Fibroblast of the conjunctiva (primary cell): ENCODE results near the gene LCE1C.

ENCODE experiments used
- DNase-seq: peaks from one replicate; pipeline ENCODE4 v3.0.0-alpha.2; 2010; ENCODE audit warnings: low read depth

LCE1C gene

GRCh38 chr1:152759453-152760173 lies 46.8 kb downstream of the LCE1C start:
- DNase-seq, result no peak

- DNase-seq, result no peak
These were observed 47.8 kb downstream of the LCE1C start for GRCh38 chr1:152758636-152759035.

GRCh38 chr1:152757747-152758146 lies 48.7 kb downstream of the LCE1C start, which contains the start of gene KPRP:
Gene KPRP, plus strand, starts transcription at chr1:152758025. Its CDS starts 1,564 bp downstream, at chr1:152759589.
- no peak for DNase-seq

- no peak for DNase-seq
These were observed 49.6 kb downstream of the LCE1C start for GRCh38 chr1:152756872-152757271.
